GM18526 (cell line): ENCODE data around the gene RCSD1.

Experiments used
- POLR2A ChIP-seq: IDR thresholded peaks from 3 replicates; pipeline ENCODE4 v1.6.1; 2011; ENCODE audit not compliant: insufficient read length; ENCODE audit errors: extremely low read depth

RCSD1 gene

DNA sequence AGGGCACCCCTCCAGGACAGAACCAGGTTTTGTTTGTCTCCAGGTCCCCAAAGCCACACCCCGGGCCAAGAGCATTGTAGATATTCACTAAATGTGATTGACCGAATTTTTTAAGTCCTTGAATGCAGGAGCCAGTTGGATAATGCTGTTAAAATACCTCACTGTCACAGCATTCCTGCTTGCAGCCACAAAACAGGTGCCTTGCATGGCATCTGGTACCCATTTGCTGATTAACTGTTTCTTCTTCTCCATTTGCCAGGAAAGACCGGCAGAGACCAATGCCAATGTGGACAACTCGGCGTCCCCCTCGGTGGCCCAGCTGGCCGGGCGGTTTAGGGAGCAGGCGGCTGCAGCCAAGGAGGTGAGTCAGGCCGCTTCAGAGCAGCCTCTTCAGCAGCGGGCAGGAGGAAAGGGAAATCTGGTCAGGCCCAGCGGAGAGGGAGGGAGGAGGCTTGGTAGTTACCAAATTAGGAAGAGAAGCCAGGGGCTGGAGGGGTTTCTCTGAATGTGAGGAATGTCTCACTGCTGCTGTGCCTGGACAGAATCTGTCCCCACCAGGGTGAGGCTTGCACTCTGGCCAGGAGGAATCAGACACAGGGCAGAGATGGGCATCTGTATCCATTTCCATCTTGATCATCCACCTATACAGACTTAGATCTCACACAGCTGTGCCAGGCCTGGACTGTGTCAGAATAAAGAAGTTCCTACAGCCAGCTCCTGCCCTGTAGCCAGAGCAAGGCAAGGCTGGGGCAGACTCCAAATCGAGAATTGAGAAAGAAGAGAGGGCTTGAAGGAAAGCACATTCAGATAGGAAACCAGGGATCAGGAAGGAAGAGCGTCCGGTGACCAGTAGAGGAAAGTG, 53.8 kb downstream of the RCSD1 start:
- no peak for TF ChIP-seq POLR2A

DNA sequence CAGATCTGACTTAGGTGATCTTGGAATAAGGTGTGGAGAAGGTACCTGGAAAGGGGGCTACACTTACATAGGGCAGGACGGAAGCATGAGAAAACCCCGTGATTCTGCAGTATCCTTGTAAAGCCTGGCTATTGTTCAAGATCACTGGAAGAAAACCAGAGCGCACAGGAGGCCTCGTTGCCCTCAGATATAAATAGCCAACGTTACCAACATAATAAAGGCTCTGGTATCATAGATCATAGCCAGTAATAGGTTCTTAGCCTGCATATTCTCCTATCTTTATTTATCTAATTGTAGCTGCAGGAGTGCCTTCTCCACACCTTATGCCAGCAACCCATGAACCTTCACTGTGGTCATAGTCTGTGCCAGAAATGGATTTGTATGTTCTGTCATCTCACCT, 55.8 kb downstream of the RCSD1 start:
- TF ChIP-seq POLR2A = no peak

DNA sequence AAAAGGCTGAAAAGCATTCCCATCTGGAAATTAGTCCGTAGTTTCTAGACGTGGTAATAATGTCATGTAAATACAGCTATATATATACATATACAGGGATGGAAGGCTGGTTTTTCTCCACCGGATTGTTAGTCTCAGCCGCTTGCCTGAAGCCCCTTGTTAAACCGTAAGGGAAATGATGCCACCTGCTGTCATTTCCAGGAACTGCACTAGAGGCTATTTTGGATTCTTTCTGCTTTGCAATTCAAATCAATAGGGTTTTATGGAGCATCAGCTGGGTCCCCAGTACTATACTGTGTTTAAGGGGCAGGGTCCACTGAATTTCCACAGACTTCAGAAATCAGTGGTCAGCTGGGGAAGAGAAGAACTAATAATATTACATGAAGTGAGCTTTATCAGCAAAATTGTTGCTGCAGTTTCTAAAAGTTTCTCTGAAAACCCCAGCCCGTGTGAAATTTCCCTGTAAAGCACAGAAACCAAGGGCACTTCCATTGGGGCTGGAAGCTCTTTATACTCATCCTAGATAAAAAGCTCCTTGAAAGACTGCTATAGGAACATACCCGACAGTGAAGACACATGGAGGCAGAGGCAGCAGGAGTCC, 58.0 kb downstream of the RCSD1 start:
- TF ChIP-seq POLR2A = no peak

DNA sequence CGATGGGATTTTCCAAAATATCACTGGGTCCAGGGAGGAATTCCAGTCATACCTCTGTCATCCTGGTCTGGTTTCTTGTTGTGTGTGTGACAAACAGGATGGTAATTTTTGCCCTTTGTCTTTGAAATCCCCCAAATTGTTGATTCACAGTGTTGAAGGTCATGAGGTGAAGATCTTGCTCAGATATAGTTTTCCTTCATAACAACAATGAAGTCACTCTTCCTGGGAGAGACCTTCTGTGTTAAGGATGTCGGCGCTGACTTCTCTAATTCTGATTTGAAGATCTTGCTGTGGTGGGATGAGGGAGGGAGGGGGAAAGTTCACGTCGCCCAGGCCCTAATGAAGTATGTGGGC, 59.5 kb downstream of the RCSD1 start:
- no peak for TF ChIP-seq POLR2A

DNA sequence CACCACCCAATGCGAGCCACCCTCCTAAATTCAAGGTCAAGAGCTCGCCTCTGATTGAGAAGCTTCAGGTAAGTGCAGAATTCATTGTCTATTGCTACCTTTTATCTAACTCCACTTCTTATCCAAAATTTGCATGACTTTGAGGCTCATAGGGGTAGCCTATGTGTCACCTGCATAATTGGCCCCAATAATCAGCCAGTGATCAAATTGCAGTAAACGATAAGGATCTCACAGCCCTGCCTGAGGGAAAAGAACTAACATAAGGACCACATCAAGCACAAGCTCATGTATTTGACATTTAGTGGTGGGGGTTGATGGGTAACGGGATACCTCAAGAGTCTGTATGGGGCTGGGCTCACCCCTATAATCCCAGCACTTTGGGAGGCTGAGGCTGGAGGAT, 60.0 kb downstream of the RCSD1 start:
- no peak for TF ChIP-seq POLR2A

DNA sequence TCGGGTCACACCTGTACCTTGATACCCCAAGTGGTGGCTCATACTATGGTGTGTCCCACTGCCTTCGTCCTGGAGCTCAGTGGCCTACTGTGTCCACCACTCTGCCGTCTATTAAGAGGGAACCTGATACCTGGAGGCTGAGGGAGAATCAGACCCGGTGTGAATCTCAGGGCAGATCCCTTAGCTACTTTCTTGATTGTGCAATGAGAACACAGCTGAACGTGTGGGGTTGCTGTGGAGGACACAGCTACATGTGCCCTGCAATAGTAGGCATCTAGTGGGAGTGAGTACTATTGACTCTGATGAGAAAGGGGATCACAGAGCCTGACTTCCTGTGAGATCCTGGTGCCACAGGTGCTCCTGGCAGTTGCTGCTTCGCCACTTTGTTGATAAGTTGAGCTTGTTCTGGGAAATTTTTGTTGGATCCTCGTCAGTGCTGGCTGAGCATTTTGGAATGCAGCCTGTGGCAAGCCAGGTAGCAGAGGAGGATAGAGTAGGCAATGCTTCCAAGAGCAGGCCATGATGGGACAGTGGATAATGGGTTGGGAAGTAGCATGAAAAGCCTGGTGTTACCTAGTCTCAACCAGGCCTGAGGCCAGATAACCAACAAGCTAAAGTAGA, 63.5 kb downstream of the RCSD1 start:
- no peak for TF ChIP-seq POLR2A

DNA sequence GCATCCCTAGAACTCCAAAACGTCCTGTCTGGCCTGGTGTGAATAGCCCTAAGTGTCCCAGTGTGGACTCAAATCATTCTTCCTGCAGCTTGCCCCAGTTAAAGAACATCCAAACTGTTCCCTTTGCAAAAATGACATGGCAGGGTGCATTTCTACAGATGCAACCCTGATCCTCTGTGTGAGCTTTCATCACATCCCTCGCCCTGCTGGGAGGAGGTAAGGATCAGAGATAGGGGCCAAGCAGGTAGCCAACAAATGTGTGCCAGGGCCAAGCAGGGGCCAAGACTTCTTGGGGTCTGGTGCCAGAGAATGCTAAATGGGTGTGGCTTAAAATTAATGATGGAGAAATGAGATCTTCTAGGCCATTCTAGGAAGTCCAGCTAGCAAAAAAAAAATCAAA, 64.7 kb downstream of the RCSD1 start:
- no peak for TF ChIP-seq POLR2A

DNA sequence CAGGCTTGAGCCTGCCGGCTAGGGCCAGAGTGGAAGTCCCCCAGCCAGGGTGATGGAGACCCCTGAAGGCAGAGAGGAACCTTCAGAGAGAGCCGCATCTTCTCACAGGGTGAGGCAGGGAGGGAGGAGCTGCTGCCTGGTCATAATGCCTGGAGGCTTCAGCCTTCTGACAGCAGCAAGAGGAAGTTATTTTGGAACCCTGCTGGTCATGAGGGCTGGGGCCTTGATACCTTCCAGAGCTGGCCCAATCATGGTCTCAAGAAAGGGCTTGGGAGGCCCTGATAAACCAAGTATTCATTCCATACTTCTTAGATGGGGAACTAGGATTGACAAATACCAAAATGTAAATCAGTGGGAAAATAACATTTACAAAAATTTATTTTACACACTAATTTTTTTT, 65.1 kb downstream of the RCSD1 start:
- no peak for TF ChIP-seq POLR2A

DNA sequence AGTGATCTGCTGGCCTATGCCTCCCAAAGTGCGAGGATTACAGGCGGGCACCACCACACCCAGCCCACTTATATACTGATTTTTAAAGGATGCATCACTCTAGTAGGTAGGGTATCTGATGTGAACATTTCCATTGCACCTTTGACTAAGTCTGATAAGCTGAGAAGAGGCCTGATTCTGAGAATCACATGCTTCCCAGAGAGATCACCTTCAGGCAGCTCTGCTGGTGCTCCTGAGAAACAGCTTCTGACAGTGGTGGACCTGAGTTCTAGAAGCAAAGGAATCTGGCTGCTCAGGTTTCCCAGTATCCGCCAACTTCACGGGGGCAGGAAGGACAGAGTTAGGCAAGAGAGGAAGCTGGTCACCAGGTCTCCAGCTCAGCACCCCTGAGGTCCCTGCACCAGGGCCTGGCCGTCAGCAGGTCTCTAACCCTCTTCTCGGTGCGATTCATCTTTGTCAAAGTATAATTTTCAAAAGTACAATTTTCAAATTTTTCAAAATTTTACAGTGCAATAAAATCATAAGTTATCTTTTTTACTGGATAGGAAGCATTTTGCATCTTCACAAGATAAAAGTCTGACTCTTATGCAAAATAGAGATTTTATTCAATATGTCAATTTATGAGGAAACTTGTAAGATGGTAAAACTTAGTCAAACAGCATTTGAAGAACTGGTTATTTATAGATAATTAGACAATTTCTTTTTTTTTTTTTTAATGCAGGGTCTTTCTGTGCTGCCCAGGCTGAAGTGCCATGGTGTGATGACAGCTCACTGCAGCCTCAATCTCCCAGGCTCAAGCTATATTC, 65.9 kb downstream of the RCSD1 start:
- TF ChIP-seq POLR2A = no peak

DNA sequence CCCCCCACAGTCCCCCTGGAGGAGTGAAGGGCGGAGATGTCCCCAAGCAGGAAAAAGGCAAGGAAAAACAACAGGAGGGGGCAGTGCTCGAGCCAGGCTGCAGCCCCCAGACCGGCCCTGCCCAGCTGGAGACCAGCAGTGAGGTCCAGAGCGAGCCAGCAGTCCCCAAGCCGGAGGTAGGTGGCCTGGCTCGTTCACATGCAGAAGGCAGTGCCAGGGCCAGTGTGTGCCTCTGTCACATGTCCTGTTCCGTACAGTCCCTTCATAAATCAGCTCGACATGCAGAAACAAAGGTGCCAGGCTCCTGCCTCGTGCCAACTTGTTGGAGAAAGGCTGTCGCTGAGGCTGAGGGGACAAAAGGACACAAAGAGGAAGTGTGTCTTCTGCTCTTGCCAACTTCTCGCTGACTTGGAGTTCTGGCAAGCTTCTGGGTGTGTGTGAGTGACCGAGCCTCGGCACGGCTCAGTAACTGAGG, 67.7 kb downstream of the RCSD1 start:
- no peak for TF ChIP-seq POLR2A

DNA sequence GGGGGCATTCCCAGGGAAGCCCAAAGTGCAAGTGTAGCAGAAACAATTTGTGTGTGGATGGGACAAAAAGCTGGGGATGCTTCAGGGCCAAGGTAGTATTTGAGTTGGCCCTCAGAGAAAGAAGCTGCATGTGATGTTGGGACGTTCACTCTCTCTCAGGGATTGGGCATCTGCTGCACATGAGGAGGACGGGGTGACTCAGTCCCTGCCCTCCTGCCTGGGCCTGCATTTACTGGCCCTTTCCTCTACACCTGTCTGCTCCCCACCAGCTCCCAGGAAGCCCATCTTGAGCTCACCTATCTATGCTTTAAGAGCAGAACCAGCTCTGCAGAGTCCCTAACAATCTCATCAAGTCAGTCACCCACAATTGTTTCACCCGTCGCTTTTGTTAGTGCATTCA, 68.3 kb downstream of the RCSD1 start:
- no peak for TF ChIP-seq POLR2A

DNA sequence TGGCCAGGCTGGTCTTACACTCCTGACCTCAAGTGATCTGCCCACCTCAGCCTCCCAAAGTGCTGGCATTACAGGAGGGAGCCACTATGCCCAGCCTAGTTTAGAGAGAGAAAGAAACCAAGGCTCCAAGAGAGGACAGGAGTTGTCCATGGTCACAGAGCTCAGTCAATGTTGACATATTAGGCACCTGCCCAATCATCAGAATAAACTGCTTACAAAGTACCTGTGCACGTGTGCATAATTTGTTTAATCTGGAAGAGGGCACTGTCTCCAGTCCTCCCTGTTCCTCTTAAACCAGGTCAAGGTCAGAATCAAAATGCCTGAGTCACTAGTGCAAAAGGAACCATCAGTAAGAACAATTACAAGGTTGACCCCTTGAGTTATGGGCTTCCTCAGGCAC, 71.5 kb downstream of the RCSD1 start:
- TF ChIP-seq POLR2A = no peak

DNA sequence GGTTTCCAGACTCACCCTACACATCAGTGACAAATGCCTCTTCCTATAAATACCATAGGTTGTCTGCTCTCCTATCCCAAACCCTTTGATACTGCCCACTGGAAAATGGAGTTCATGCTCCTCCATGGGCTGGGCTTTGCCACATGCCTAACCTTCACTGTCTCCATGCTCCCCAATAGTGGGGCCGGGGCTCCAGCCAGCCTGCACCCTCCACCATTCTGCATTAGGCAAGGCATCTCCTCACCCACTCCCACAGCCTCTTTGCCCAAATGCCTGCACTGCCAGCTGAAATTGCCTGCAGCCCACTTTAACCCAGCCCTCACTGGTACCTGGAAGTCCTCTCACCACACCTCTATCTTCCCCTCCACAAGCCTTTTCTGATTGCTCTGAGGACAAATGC, 73.5 kb downstream of the RCSD1 start:
- TF ChIP-seq POLR2A = no peak

DNA sequence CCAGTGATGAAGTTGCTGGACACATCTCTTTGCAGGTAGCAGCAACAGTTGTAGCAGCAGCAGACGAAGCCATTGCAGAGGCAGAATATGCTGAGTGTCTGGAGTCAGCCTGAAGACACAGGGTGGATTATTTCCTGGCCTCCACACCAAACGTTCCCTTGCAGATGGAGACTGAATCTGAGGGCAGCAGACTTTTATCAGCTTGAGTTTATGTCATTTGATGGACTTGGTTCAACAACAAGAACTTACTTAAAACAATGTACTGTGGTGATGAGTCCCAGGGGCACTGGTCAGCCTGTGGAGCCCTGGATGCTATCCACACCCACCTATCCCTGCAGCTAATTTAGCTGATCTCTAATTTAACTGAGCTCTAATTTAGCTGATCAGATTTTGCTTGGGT, 74.7 kb downstream of the RCSD1 start:
- TF ChIP-seq POLR2A = no peak

DNA sequence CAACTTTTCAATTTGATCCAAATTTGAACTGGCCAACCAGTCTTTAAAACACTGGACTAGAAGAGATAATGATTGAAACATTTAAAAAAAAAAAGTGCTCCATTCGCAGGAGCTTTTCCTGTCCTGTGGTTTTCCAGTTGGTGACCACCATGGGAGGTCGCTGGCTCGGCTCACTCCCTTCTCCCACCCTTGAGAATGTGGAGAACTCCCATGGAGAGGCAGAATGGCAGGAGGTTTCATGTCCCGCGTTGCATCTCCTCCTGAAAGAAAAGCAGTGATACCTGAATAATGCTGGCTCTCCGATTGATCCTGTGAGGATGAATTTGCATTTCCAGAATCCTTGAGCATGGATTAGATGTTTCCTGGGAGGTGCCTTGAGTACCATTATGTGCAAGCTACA, 75.2 kb downstream of the RCSD1 start:
- no peak for TF ChIP-seq POLR2A
